HT1080 (cell line): Measurements from ENCODE around the gene MTSS2. TPM values are rescaled to one million over a fixed set of nuclear protein-coding genes. Genes with fewer than 3 reads are reported as not detected.

Experiments
- DNase-seq: peaks from one replicate; pipeline ENCODE4 v3.0.0-alpha.2; 2015; ENCODE audit warnings: low read depth
- total RNA-seq: library from RNA; depleted of rRNA; stranded (reverse); fragments of >200 nt; shearing (Covaris generic); gene quantifications from 2 replicates; pipeline ENCODE4 v1.2.3, GENCODE V29; 2014

MTSS2 gene
- total RNA-seq, 1 experiment from 2014 or later, result 16.0 TPM

DNA sequence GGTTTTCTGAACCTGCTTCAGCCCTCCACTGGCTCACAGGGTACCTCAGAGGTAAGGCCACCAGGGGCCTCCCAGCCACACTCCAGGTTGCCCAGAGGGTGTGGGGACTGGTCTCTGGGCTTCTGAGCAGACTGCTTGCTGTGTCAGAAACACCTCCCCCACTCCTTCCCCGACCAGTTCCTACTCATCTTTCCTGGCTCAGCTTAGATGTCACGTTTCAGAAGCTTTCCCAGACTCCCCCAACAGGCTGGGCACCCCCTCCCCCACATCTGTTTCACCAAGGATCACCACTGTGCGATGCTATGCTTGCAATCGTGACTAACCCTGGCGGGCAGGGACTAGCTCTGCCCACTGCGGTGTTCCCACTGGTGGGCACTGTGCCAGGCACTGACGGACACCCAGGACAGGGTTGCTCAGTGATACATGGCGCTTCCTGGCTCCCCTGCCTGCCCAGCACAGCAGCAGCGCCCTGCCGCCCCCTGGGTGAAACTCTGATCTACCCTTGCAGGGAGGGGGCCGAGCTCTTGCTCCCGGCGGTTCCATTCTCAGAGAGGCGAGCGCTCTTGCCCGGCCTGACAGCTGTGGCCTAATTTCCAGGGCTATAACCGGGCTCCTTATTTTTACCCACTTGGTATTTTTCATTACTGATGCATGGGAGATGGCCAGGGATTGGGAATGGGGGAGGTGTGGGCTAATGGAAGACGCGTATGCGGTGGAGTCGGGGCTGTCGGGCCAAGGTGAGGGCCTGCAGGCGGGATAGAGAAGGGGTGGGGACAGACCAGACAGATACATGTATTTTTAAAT, 29.4 kb upstream of the MTSS2 start:
- peak; percentile 100 for DNase-seq

DNA sequence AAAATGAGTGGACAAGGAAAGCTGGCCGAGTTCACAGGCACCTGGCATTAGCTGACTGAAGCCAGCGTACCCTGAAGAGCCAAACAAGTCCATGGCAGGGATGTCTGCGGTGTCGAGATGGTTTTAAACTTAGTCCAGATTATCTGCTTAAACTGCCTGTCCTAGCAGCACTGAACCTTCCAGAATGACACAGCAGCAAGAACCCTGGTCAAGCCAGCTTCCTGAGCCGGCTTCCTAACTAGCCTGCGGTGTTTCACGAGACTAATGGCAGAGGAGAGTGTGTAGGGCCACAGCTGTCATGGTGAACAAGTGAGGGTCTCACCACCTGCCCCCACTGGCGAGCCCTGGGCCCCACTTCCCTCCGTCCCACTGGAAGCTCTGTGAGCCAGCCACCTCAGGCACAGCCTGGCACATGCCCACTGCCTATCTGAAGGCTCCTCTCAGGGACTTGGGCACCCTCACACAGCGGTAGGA, 28.8 kb upstream of the MTSS2 start:
- no peak for DNase-seq

GRCh38 chr16:70713824-70714223, 28.0 kb upstream of the MTSS2 start:
- no peak for DNase-seq

GRCh38 chr16:70713342-70713741, 27.5 kb upstream of the MTSS2 start:
- no peak for DNase-seq

DNA sequence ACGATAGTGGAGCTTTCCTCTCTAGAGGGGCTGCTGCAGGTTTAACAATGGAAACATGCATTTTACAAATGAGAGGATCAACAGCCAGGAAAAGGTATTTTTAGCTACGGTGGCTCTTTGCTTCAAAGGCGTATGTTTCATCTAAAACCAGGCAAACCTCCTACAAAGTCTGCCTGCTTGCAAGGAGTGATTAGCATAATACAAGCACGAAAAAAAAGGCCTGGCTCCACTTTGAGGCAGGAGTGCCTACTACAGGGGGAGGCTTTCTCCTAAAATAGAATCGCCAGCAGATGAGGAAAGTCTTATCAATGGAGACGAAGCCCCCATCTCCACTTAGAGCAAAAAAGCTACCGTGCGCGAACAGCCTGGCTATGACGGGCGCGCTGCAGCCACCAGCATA, 27.1 kb upstream of the MTSS2 start:
- DNase-seq, result no peak

- no peak for DNase-seq
These were observed 26.5 kb upstream of the MTSS2 start for GRCh38 chr16:70712359-70712758.

DNA sequence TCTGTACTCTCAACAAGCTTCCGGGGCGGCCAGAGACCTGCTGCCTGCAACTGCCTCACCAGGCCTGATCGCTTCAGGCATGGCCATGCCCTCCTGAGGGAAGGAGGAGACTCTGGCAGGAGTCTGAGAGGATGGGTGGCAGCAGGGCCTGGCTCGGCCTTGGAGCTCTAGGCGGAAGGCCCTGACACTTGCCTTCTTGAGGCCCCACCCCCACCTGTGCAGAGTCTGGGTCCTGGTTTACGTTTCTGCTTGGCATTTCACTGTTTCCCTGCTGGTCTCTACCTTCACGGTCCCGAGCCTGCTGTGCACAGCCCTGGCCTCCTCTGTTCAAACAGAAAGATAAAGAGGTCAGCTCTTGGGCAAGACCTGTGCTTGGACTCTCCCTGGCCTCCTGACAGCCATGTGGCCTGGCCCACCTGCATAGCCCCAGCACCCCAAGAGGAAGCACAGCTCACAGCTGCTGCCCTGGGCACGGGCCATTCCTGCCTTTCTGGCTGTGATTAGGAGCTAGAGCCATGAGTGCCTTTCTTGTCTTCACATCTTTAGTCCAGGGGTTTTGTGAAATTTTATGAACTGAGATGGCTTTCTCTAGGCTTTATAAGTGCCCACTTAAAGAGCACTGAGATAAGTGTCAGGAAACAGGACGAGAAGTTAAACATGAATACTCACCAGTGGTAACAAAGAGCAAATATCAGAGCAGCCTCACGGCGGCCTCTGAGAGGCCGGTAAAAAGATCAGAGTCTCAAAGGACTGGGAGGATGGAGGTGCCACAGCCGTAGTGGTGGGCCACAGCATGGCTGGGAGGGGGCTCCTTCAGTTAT, 25.6 kb upstream of the MTSS2 start:
- no peak for DNase-seq

DNA sequence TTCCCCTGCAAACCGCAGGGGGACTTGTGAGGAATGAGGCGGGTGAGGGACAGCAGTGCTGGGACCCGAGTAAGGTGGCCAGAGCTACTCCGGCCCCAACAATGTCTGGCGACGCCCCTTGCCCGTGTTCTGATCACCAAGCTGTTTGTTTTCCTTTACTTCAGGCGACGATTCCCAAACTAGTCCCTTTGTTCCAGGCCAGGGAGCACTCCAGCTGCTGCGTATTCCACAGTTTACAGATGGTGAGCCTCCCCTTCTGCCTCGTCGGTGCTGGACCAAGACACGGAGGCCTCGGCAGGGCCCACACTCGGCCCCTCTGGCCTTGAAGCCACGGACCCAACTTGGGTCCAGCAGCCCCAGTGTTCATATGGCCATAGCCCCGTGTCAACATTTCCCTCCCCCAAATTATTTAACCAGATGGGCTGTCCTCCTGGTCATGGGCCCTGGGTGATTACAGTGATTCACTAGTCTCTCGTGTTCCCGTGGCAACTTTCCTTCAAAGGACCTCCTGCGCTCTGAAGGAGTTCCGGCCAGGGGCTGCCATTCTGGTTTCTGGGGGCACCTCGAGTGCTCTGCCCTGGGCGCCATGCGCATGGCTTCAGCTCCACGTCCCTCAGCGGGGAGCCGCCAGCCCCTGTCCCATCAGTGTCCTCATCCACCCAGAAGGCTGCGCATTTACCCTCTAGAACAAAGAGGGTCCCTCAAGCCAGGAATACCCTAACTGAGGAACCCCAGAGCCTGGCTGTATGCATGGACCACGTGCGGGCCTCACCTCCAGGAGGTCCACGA, 24.8 kb upstream of the MTSS2 start:
- DNase-seq, result no peak

GRCh38 chr16:70709942-70710341, 24.1 kb upstream of the MTSS2 start:
- DNase-seq, result no peak

- DNase-seq, result no peak
These were observed 23.6 kb upstream of the MTSS2 start for GRCh38 chr16:70709457-70709856.

DNA sequence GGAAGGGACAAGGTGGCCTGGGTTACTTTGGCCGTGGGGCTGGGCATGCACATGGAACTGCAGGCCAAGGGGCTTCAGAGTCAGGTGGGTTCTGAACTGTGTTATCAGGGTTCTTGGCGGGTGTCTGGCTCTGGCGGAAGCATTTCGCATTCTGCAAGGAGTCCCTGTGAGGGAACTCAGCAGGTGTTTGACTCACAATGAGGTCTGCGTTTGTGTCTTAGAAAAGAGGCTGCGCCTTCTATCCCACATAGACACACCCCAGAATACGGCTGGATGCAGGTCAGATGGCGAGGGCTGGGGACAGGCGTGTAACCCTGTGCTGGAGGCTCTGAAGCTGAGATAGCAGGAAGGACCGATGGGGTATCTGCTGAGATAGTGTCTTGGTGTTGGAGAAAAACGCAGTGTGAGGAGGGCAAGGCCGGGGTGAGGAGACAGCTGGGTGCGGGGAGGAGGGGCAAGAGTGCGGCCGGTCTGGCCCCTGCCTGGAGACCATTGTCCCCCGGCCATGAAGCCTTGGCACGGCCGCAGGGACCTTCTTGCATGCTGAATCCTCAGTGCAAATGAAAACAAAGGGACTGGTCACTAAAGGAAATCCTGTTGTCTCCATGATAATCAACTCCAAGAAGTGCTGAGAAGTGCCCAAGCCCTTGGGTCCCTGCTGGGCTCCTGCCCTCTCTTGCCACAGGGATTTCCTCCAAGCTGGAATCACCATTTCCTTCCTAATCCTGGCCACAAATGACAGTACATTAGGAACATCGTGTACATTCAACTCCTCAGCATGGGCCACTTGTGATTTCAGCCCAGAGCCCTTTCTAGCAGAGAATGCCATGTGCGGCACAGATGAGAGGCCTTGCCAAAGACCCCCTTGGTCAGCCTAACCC, 22.8 kb upstream of the MTSS2 start:
- no peak for DNase-seq

GRCh38 chr16:70706948-70707465, 21.2 kb upstream of the MTSS2 start:
- DNase-seq, result peak; percentile 83

- DNase-seq, result no peak
These were observed 19.2 kb upstream of the MTSS2 start for GRCh38 chr16:70705056-70705455.

- DNase-seq, result no peak
These were observed 18.7 kb upstream of the MTSS2 start for GRCh38 chr16:70704586-70704985.

DNA sequence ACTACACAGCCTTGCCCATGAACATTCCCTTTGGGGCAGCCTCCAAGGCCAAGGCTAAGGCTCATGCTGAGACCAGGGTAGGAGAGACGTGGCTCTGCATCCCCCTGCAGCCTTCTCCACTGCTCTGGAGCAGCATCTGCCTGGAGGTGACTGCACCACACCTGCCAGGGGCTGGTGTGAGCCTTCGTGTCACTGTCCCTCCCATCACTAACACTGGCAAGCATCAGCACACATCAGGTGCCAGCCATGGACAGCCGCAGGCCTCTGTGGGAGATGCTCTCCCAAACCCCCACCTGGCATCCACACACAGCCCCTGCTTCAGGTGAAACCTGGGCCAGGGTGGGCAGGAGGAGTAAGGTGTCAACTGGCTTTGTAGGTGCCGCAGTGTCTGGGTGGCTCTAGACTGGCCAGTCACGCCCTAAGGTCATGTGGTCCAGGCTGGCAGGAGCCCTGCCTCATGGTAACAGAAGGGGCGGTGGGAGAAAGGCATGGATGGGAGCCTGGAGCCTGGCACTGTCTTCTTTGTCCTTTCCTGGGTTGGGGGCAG, 18.1 kb upstream of the MTSS2 start:
- no peak for DNase-seq

- peak; percentile 33 for DNase-seq
These were observed 17.4 kb upstream of the MTSS2 start for GRCh38 chr16:70703041-70703834.

DNA sequence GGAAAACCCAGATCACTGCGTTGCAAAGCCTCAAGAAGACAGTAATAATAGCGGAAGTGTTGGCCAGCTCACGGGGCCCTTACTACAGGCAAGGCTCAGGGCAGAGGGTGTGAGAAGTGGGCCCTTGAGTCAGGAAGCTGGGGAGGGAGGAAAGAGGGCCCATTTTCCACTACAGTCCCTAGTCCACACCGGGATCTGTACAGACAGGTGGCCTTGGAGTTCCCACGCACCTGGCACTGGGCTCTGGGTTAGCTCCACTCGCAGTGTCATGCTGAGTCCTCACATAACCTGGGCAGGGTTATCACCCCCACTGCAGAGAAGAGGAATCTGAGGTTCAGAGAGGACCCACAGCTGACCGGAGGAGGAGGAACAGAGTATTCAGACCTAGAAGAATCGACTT, 16.8 kb upstream of the MTSS2 start:
- DNase-seq, result no peak

DNA sequence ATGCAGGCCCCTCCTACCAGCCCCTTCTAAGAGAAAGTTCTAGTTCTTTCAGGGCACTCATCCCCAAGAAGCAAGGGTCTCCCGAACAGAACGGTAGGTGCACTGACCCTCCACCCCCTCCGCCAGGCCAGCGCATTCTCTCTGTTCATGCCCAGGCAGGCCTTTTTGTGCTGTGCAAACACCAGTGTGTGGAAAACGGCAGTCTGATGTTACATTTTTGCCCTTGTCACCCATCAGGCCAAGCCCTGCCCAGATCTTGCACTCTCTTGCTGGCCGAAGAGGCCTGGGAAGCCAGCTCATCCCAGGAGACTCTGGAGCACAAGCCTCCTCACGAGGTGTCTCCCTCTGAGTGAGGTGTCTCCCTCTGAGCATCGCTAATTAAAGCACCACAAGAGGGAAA, 16.1 kb upstream of the MTSS2 start:
- DNase-seq, result no peak

DNA sequence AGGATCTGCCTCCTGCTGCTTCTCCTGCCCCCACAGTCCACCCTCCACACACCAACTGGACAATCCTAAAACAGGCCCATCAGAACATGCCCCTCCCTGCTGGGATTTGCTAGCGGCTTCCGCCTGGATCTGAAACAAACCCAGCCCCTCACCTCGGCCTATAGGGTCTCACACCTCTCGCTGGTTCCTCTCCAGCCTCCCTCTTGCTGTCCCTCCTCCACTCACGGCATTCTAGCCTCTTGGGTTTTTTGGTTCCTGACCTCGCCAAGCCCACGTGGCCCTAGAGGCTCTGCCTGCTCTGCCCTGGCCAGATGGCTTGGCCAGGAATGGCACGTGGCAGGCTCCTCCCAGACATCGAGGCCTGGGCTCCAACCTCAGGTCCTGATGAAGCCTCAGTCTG, 15.7 kb upstream of the MTSS2 start:
- DNase-seq, result no peak
